GM12872 (cell line): ENCODE measurements around the gene PBRM1.

ENCODE experiments used
- TF ChIP-seq, protein P1 (sequence below): IDR thresholded peaks from 3 replicates; pipeline ENCODE4 v1.5.1; 2011; ENCODE audit warnings: low read depth, mild to moderate bottlenecking, low read length, moderate library complexity; ENCODE audit not compliant: insufficient read depth

Gene PBRM1

DNA sequence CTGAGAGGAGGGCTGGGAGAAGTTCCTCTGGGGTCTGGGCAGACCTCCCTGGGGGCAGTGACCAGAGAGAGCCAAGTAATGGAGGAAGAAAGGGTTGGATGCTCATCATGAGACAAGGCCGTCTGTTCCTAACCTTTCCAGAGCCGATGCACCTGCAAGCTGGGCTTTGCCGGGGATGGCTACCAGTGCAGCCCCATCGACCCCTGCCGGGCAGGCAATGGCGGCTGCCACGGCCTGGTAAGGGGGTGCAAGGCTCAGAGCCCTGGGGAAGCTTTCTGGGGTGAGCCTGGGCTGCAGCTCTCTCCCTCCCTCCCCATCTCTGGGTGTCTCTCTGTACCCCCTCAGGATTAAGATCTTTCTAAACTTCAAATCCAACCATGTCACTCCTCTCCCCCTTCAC, 174.2 kb downstream of the PBRM1 start:
- TF ChIP-seq, protein P1, sequence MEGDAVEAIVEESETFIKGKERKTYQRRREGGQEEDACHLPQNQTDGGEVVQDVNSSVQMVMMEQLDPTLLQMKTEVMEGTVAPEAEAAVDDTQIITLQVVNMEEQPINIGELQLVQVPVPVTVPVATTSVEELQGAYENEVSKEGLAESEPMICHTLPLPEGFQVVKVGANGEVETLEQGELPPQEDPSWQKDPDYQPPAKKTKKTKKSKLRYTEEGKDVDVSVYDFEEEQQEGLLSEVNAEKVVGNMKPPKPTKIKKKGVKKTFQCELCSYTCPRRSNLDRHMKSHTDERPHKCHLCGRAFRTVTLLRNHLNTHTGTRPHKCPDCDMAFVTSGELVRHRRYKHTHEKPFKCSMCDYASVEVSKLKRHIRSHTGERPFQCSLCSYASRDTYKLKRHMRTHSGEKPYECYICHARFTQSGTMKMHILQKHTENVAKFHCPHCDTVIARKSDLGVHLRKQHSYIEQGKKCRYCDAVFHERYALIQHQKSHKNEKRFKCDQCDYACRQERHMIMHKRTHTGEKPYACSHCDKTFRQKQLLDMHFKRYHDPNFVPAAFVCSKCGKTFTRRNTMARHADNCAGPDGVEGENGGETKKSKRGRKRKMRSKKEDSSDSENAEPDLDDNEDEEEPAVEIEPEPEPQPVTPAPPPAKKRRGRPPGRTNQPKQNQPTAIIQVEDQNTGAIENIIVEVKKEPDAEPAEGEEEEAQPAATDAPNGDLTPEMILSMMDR = no peak

DNA sequence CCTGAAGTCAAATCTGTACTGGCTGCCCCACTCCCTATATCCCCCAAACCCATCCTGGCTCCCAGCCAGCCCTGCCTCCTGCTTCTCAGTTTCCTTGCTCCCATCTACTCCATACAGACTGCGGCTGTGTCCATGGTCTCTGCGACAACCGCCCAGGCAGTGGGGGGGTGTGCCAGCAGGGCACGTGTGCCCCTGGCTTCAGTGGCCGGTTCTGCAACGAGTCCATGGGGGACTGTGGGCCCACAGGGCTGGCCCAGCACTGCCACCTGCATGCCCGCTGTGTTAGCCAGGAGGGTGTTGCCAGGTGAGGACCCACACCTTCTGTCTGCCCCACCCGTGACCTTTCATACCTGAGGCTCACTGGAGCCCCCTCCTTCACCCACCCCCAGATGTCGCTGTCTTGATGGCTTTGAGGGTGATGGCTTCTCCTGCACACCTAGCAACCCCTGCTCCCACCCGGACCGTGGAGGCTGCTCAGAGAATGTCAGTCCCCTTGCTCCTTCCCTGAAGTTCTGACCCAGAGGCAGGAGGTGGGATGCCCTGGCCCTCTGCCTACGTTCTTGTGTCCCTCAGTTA, 175.9 kb downstream of the PBRM1 start:
- TF ChIP-seq, protein P1 = peak; percentile 19; the same call in 1 of the 3 replicates

DNA sequence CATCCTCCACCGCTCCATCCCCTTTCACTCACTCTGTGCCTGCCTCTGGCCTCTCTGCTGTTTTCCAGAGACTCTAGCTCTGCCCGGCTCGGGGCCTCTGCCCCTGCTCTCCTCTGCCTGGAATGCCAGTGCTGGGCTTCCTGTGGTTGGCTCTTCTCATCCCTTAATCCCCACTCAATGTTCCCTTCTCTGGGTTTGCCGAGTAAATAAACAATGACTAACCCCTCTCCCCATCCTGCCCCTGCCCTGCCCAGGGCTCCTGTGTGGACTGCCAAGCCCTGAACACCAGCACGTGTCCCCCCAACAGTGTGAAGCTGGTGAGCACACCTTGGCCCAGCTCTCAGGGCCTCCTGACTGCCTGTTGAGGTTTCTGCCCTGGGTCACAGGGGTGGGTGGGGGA, 178.4 kb downstream of the PBRM1 start:
- TF ChIP-seq, protein P1 = no peak

DNA sequence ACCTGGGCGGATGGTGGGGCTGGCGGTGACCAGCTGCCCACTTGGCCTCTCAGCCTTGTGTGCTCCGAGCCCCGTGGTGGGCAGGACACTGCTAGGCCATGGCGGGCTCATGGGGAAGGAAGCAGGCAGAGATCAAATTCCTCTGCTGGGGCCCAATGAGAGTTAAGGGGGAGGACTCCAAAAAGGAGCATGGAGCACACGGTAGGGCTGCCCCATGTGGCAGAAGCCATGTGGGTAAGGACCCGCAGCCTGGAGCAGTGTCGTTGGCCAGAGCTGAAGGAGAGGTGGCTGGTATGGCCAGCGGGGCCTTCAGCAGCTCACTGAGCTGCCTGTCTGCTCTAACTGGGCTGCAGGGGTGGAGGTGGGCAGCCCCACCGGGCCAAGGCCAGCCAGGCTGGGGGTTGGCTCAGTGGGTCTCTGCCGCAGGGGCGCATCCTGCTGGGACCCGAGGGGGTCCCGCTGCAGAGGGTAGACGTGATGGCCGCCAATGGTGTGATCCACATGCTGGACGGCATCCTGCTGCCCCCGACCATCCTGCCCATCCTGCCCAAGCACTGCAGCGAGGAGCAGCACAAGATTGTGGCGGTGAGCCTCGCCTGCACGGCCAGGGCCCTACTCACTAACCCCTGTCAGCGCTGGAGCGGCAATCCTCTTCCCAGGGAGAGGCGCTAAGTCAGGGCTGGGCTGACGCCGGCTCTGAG, 179.3 kb downstream of the PBRM1 start:
- TF ChIP-seq, protein P1 = no peak

DNA sequence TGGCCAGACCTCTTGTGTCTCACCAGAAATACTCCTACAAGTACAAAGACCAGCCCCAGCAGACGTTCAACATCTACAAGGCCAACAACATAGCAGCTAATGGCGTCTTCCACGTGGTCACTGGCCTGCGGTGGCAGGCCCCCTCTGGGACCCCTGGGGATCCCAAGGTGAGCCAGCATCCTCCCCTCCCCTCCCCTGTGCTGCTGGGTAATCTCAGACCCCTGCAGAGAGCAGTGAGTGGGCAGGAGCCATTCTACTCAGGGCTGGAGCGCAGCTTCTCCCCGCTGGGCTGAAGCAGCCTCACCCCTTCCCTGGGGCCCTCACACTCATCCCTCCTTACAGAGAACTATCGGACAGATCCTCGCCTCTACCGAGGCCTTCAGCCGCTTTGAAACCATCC, 180.7 kb downstream of the PBRM1 start:
- TF ChIP-seq, protein P1 = no peak

DNA sequence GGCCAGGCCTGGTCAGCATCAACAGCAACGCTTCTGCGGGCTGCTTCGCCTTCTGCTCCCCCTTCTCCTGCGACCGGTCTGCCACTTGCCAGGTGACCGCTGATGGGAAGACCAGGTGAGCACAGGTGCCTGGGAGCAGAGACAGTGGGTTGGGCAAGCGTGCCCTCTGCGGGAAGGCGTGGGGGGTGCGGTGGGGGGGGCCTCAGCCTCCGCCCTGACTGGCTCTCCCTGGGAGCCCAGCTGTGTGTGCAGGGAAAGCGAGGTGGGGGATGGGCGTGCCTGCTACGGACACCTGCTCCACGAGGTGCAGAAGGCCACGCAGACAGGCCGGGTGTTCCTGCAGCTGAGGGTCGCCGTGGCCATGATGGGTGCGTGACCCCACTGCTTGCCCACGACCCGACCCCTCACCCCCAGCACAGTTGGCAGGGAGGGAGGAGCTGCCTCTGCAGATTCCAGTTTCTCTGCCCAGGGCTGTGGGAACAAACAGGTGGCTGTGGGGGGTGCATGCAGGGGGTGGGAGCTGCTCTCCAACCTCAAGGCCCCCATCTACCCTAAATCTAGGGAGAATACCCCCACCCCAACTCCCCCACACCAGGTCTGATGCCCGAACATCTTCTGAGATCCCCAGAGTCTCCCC, 181.8 kb downstream of the PBRM1 start:
- TF ChIP-seq, protein P1 = no peak

DNA sequence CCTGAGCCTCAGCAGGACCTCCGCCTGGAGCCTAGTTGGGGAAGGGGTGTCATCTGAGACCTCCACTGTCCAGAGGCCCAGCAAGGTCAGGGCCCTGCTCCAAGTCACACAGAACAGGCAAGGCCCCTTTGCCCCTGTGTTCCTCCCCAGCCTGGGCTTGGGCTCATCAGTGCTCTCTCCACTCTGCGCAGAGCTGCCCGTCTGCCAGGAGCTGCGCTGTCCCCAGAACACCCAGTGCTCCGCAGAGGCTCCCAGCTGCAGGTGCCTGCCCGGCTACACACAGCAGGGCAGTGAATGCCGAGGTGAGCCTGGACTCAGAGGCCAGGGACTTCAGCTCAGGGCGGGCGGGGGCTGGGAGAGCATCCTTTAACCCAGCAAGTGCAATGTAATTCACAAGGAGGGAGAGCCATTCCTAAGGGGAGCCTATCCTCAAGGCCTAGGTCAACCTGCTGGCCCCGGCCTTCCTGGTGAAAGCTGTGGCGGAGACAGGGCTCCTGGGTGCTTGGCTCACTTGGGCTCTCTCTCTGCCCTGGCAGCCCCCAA, 182.8 kb downstream of the PBRM1 start:
- TF ChIP-seq, protein P1 = no peak
